Measurements from ENCODE around the gene C2orf69. TPM values are rescaled to one million over a fixed set of nuclear protein-coding genes. Genes with fewer than 3 reads are reported as not detected.

The C2orf69 gene
- total RNA-seq, 1 donor from 2014 or later, result 13.6 TPM

- DNase-seq (ENCODE audit: low spot score, unreplicated experiment), result no peak
- peaks cover 24% of the 10 kb centered on the region for H3K4me1 Mint-ChIP-seq (ENCODE audit: low read depth)
- H3K36me3 Mint-ChIP-seq (ENCODE audit: insufficient read depth), result peaks cover 31% of the 10 kb centered on the region
- H3K9me3 Mint-ChIP-seq (ENCODE audit: low read depth), result peaks cover 14% of the 10 kb centered on the region
- peak overlapping the region; percentile 22 for H3K4me3 Mint-ChIP-seq (ENCODE audit: low read depth)
- H3K27me3 Mint-ChIP-seq, result no peaks in the 10 kb centered on the region
- H3K27ac Mint-ChIP-seq, result peak overlapping the region; percentile 22
- TF ChIP-seq CTCF (IDR thresholded peaks at IDR 0.05; ENCODE audit: unreplicated experiment), result no peak
Observed at GRCh38 chr2:199914372-199914958, 3.4 kb downstream of the C2orf69 start.

GRCh38 chr2:199916980-199917379, 5.9 kb downstream of the C2orf69 start:
- DNase-seq (ENCODE audit: low spot score, unreplicated experiment), result no peak
- H3K4me1 Mint-ChIP-seq (ENCODE audit: low read depth), result peaks cover 20% of the 10 kb centered on the region
- no peak overlapping the region for H3K27ac Mint-ChIP-seq
- no peak for TF ChIP-seq CTCF (IDR thresholded peaks at IDR 0.05; ENCODE audit: unreplicated experiment)
- no peak overlapping the region for H3K4me3 Mint-ChIP-seq (ENCODE audit: low read depth)
- no peaks in the 10 kb centered on the region for H3K27me3 Mint-ChIP-seq
- H3K36me3 Mint-ChIP-seq (ENCODE audit: insufficient read depth), result peaks cover 35% of the 10 kb centered on the region
- peaks cover 14% of the 10 kb centered on the region for H3K9me3 Mint-ChIP-seq (ENCODE audit: low read depth)

- peaks cover 5% of the 10 kb centered on the region for H3K4me1 Mint-ChIP-seq (ENCODE audit: low read depth)
- H3K9me3 Mint-ChIP-seq (ENCODE audit: low read depth), result no peaks in the 10 kb centered on the region
- TF ChIP-seq CTCF (IDR thresholded peaks at IDR 0.05; ENCODE audit: unreplicated experiment), result no peak
- no peak overlapping the region for H3K27ac Mint-ChIP-seq
- no peak overlapping the region for H3K4me3 Mint-ChIP-seq (ENCODE audit: low read depth)
- H3K36me3 Mint-ChIP-seq (ENCODE audit: insufficient read depth), result peaks cover 14% of the 10 kb centered on the region
- no peaks in the 10 kb centered on the region for H3K27me3 Mint-ChIP-seq
- DNase-seq (ENCODE audit: low spot score, unreplicated experiment), result no peak
Observed at GRCh38 chr2:199922856-199923255, 11.8 kb downstream of the C2orf69 start.

GRCh38 chr2:199923924-199924323, 12.8 kb downstream of the C2orf69 start:
- Mint-ChIP-seq H3K4me3 (ENCODE audit: low read depth) (no peak overlapping the region), H3K4me1 (ENCODE audit: low read depth) (peaks cover 5% of the 10 kb centered on the region), H3K27me3 (no peaks in the 10 kb centered on the region), H3K36me3 (ENCODE audit: insufficient read depth) (peaks cover 8% of the 10 kb centered on the region), H3K27ac (peak overlapping the region; percentile 62), H3K9me3 (ENCODE audit: low read depth) (no peaks in the 10 kb centered on the region)
- TF ChIP-seq CTCF (IDR thresholded peaks at IDR 0.05; ENCODE audit: unreplicated experiment), result no peak
- no peak for DNase-seq (ENCODE audit: low spot score, unreplicated experiment)

- H3K4me3 Mint-ChIP-seq (ENCODE audit: low read depth), result no peak overlapping the region
- no peak overlapping the region for H3K27ac Mint-ChIP-seq
- H3K36me3 Mint-ChIP-seq (ENCODE audit: insufficient read depth), result peaks cover 12% of the 10 kb centered on the region
- H3K27me3 Mint-ChIP-seq, result no peaks in the 10 kb centered on the region
- no peak for TF ChIP-seq CTCF (IDR thresholded peaks at IDR 0.05; ENCODE audit: unreplicated experiment)
- H3K4me1 Mint-ChIP-seq (ENCODE audit: low read depth), result peaks cover 1% of the 10 kb centered on the region
- no peaks in the 10 kb centered on the region for H3K9me3 Mint-ChIP-seq (ENCODE audit: low read depth)
- DNase-seq (ENCODE audit: low spot score, unreplicated experiment), result no peak
Observed at GRCh38 chr2:199926806-199927205, 15.7 kb downstream of the C2orf69 start.

Measured in progenitor cell of endocrine pancreas (in vitro differentiated cells).